GM19438 (cell line): ENCODE results near the gene GBGT1.

Experiments used
- ATAC-seq: cut with Tn5 transposase; IDR thresholded peaks from one replicate; pipeline ENCODE4 v1.9.1; 2021; ENCODE audit warnings: low read depth; ENCODE audit not compliant: unreplicated experiment

GBGT1 gene

DNA sequence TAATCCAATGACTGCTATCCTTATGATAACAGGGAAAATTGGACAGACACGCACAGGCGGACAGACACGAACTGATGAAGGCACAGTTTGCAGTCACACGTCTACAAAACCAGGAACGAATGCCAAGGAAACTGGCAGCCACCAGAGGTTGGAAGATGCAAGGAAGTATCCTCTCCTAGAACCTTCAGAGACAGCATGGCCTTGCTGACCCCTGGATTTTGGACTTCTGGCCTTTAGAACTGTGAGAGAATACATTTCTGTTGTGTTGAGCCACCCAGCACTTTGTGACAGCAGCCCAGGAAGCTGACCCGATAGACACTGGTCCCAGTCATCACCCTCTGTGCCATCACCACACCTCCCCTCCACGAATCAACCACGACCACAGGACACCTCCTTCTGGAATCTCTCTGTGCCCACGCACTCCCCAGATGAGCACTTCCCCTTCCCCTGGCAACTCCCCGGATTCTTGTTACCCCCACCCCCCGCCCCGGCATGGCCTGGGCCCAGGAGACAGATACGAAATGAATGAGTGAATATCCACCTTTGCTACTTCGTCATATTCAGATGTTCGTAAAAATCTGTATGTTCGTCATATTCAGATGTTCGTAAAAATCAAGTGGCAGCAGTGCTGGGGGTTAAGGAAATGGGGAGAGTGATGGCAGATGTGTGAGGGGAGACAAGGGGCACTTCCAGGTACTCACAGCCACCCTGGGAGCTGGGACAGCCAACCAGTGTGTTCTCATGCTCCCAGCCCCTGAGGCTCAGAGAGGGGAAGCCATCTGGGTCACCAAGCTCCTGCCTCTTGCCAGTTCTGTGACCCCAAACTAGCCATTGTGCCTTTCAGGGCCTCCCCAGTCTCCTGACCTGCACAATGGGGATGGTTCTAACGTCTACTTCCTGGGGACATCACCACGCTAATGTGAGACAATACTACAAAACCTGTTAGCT, 18.5 kb downstream of the GBGT1 start:
- no peak for ATAC-seq

- peak; percentile 46 for ATAC-seq
Measured at GRCh38 chr9:133144142-133144903, 19.4 kb downstream of the GBGT1 start.

- no peak for ATAC-seq
Measured at GRCh38 chr9:133143639-133144141, 20.0 kb downstream of the GBGT1 start.

- ATAC-seq: no peak
Measured at GRCh38 chr9:133142684-133143622, 20.8 kb downstream of the GBGT1 start.

DNA sequence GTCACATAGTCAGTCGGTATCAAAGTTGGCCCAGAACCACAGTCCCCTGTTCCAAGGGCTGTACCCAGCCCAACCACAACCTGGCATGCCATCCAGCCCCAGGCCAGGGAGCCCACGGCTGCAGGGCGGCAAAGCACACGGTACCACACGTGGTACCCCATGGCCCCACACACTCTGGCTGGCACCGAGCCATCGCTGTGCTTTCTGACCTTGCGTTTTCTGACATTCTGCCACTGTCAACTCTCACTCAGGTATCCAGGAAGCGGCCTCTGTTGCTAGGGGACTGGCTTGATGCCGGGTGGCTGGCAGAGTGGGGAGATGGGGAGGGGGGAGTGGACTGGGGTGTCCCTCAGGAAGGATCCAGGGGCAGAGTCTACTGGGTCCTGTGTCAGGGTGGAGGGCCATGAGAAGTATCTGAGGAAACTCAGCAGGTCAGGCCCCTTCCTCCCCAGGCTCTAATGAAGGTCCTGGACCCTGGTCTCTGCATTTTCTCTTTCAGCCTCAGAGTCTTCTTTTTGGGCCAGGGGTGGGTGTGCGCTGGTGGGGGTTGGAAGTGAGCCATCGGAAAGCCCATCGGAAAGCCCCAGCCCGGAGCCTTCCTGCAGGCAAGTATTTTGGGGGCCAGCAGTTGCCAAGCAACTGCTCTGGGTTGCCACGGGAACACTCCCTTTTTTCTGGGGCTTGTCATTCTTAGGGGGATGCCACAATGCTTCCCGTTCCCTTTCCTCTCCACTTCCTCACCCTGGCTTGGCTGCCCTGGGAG, 21.7 kb downstream of the GBGT1 start:
- no peak for ATAC-seq

DNA sequence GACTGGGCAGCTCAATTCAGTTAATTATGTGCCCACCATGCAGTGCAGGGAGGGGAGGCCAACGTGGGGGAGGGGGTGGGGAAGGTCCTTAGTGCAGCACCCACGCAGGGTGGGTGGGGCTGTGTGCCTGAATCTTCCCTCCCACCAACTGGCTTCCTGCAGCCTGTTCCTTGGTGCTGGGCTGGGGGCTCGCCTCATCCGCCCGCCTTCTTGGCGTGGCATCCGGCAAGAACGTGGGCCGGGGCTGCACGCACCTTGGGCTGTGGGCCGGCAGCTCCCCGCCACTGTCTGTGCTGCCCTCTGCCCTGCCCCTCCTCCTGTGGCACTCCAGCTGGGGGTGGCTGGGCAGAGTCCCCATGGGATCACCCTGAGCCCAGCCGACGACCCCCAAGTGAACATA, 23.1 kb downstream of the GBGT1 start:
- no peak for ATAC-seq

DNA sequence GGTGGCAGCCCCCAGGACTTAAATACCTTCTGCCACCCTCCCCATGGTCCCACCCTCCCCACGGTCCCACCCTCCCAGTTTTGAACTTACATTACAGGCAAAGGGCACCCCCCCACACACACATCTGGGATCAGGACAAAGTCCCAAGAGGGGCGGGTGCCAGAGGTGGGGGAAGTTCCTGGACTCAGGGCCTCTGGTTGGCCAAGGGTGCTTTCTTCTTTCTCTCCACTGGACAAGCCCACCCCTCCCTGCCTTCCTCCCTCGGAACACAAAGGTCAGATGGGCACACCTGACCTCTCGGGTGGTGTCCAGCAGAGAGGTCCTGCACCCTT, 23.6 kb downstream of the GBGT1 start:
- ATAC-seq: no peak

- no peak for ATAC-seq
Measured at GRCh38 chr9:133139246-133140173, 24.2 kb downstream of the GBGT1 start.

- no peak for ATAC-seq
Measured at GRCh38 chr9:133137451-133138231, 26.1 kb downstream of the GBGT1 start.

DNA sequence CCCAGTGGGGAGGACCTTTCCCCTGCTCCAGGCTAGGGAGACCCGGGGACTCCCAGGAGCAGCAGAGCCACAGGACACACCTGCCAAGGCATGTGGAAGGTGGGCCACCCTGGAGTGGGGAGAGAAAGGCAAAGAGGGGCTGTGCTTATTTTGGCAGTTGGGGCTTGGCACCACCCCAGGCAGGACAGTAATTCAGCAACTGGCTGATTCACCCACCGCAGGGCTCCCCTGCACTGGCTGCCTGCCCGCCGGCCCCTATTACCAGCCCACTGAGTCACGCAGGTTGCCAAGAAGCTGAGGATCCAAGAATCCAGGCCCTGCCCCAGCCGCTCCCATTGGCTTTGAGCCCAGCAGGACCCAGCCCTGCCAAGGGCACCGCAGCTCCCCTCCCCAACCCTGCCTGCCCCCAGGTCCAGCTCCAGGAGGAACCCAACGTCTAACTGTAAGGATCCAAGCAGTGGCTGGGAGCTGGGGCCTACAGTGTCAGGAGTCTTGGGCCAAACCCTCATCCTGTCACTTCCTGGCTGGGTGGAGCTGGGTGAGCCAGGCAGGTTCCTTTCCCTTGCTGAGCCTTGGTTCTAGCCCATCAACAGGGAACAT, 28.5 kb downstream of the GBGT1 start:
- ATAC-seq: no peak

GRCh38 chr9:133134388-133135145, 29.1 kb downstream of the GBGT1 start:
- ATAC-seq: no peak

DNA sequence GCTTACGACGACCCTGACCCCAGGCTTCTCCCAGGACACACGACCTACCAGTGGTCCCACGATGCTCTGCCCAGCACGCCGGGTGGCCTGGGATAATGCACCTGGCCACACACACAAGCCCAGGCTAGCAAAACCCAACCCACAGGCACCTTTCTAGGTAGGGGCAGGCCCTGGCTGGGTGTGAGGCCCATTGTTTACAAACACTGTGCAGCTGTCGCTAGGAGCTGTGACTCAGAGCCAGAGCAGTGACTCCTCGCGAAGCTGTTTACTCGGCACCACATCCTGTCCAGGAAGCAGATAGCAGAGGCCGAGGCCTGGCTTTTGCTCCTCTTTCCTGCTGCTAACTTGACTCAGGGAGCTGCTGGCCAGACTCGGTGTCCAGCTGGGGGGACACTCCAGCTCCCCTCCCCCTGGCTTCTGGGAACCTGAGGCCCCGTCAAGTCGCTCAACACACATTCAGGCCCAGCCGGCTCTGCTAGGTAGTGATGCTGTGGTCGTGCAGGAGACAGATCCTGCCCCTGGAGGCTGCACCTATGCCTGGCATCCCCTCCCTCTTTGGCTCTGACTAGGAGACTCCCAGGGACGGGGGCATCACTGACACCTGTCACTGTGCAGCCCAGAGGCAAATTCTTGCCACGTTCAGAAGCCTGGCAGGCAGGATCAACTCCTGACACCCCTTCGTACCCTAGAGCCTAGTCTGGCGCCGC, 29.9 kb downstream of the GBGT1 start:
- ATAC-seq: peak; percentile 93

GRCh38 chr9:133132174-133132573, 31.5 kb downstream of the GBGT1 start:
- ATAC-seq: no peak

DNA sequence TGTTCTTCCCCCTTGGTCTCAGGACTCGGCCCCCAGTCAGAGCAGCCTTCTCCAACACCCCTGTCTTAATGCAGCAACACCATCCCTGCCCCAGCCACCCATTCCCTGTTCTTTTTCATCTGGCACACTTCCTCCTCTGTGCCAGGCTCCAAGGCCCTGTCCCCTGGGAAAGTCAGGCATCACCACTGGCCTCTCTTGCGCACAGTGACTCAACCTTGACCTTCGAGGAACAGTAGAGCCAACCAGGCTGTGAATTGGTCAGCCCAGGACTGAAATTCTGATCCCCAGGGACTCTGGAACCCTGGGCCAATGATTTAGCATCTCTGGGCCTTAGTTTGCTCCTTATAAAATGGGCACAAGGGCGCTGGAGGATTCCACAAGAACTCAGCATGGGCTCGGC, 32.2 kb downstream of the GBGT1 start:
- no peak for ATAC-seq

GRCh38 chr9:133130685-133131244, 32.9 kb downstream of the GBGT1 start:
- no peak for ATAC-seq
